ENCODE measurements around the gene PID1. TPM values are rescaled to one million over a fixed set of nuclear protein-coding genes. Genes with fewer than 3 reads are reported as not detected.

Gene PID1
- total RNA-seq: 20.6 and 86.2 TPM in 2 replicates

GRCh38 chr2:229270551-229271410, at the start of gene PID1:
Gene PID1 (minus strand): TSS chr2:229271287. CDS start chr2:229271043, 244 bp downstream.

All from cardiac atrium fibroblast (primary cell).